SK-N-SH treated with all-trans-retinoic acid at 6 μM for 48 hours (cell line): ENCODE results near the gene IMMP2L.

Experiments
- ESRRG ChIP-seq: fragments of 250-450 bp; sonication (Bioruptor Pico); IDR thresholded peaks from 2 replicates; pipeline ENCODE4 v1.6.1; 2021; ENCODE audit warnings: mild to moderate bottlenecking
- SNAI2 ChIP-seq: fragments of 250-450 bp; sonication (Bioruptor Pico); IDR thresholded peaks from 2 replicates; pipeline ENCODE4 v1.5.0; 2020; ENCODE audit warnings: mild to moderate bottlenecking, moderate library complexity
- ZFP3 ChIP-seq: fragments of 250-450 bp; sonication (Bioruptor Pico); IDR thresholded peaks from 2 replicates; pipeline ENCODE4 v1.5.0; 2020; ENCODE audit warnings: mild to moderate bottlenecking, moderate library complexity
- ZNF8 ChIP-seq: fragments of 450-650 bp; formaldehyde crosslinking; IDR thresholded peaks from 2 replicates; pipeline ENCODE4 v1.5.0; 2020; ENCODE audit warnings: mild to moderate bottlenecking, moderate library complexity
- TF ChIP-seq, protein P1 (sequence below): fragments of 250-450 bp; sonication (Bioruptor Pico); IDR thresholded peaks from 2 replicates; pipeline ENCODE4 v1.8.0; 2020; ENCODE audit warnings: mild to moderate bottlenecking, moderate library complexity, borderline replicate concordance

DNA sequence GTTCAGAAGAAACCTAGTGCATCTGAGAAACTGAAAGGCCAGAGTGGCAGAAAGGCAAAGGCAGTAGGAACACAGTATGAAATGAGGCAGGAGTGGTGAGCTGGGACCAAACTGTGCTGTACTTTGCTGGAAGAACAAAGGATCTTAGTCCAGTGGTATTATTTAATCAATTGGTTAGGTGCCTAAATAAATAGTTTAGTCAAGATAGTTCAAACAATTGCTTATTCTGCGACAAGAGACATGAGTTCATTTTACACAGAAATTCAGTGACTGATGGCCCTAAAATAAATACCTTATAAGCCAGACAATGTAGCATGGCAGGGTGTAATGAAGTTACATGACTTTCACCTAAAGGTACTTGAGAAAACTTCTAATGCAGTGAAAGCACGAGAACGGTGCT lies 653.2 kb downstream of the IMMP2L start:
- TF ChIP-seq, protein P1, sequence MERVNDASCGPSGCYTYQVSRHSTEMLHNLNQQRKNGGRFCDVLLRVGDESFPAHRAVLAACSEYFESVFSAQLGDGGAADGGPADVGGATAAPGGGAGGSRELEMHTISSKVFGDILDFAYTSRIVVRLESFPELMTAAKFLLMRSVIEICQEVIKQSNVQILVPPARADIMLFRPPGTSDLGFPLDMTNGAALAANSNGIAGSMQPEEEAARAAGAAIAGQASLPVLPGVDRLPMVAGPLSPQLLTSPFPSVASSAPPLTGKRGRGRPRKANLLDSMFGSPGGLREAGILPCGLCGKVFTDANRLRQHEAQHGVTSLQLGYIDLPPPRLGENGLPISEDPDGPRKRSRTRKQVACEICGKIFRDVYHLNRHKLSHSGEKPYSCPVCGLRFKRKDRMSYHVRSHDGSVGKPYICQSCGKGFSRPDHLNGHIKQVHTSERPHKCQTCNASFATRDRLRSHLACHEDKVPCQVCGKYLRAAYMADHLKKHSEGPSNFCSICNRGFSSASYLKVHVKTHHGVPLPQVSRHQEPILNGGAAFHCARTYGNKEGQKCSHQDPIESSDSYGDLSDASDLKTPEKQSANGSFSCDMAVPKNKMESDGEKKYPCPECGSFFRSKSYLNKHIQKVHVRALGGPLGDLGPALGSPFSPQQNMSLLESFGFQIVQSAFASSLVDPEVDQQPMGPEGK: no peak
- no peak for TF ChIP-seq SNAI2 (CRISPR knock-in tag)
- no peak for TF ChIP-seq ZNF8
- no peak for TF ChIP-seq ZFP3 (CRISPR knock-in tag)
- no peak for TF ChIP-seq ESRRG (CRISPR knock-in tag)
